ENCODE measurements around the gene ESPN. TPM values are rescaled to one million over a fixed set of nuclear protein-coding genes. Genes with fewer than 3 reads are reported as not detected.

Gene ESPN, protein sequence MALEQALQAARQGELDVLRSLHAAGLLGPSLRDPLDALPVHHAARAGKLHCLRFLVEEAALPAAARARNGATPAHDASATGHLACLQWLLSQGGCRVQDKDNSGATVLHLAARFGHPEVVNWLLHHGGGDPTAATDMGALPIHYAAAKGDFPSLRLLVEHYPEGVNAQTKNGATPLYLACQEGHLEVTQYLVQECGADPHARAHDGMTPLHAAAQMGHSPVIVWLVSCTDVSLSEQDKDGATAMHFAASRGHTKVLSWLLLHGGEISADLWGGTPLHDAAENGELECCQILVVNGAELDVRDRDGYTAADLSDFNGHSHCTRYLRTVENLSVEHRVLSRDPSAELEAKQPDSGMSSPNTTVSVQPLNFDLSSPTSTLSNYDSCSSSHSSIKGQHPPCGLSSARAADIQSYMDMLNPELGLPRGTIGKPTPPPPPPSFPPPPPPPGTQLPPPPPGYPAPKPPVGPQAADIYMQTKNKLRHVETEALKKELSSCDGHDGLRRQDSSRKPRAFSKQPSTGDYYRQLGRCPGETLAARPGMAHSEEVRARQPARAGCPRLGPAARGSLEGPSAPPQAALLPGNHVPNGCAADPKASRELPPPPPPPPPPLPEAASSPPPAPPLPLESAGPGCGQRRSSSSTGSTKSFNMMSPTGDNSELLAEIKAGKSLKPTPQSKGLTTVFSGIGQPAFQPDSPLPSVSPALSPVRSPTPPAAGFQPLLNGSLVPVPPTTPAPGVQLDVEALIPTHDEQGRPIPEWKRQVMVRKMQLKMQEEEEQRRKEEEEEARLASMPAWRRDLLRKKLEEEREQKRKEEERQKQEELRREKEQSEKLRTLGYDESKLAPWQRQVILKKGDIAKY
- 0.59 and 1.2 TPM in 2 replicates for total RNA-seq (2013; cell fraction: nucleolus; rRNA removed)
- total RNA-seq (2014; rRNA removed) = 0.44 TPM in 1 of 2 replicates, not detected in the other
- total RNA-seq (2014; rRNA removed; fragmentation: Illumina TruSeq; extraction: Trizol) = not detected in 2 replicates
- total RNA-seq (2021) = 0.59 and 0.90 TPM in 2 replicates
- polyA plus RNA-seq (2011; ENCODE audit: low read depth) = not detected
- 0.19 and 0.71 TPM in 2 replicates for polyA plus RNA-seq (2011; rRNA removed)
- polyA plus RNA-seq (2011; cell fraction: cytosol; rRNA removed) = 0.43 and 0.60 TPM in 2 replicates
- 9.4 and 9.6 TPM in 2 replicates for polyA plus RNA-seq (2011; cell fraction: nucleus; rRNA removed)
- 0.51 and 0.54 TPM in 2 replicates for polyA plus RNA-seq (2012)
- polyA plus RNA-seq (2014; fragmentation: Illumina TruSeq; extraction: Trizol) = not detected in 2 replicates
- polyA plus RNA-seq (2014; fragmentation: Nextera tagmentation; extraction: Ambion mirVana) = not detected
- 0.18 and 0.28 TPM in 2 replicates for polyA plus RNA-seq (2014; rRNA removed)
- not detected for polyA plus RNA-seq (2016; fragmentation: Nextera tagmentation; extraction: Ambion mirVana)
- polyA minus RNA-seq (2011; rRNA and poly(A)+ RNA removed) = 1.8 TPM in 1 of 2 replicates, not detected in the other
- polyA minus RNA-seq (2011; cell fraction: cytosol; rRNA and poly(A)+ RNA removed) = 0.53 TPM in 1 of 2 replicates, not detected in the other
- polyA minus RNA-seq (2011; cell fraction: nucleus; rRNA and poly(A)+ RNA removed) = 1.6 and 2.2 TPM in 2 replicates
- Bru-seq, nascent RNA = percentile 27 among the genes with signal in this experiment
- BruChase-seq, experiment 1, labeled RNA remaining after a 6-hour chase = percentile 27 among the genes with signal in this experiment
- BruChase-seq, experiment 2, labeled RNA remaining after a 2-hour chase = percentile 27 among the genes with signal in this experiment
- long read RNA-seq, experiment 1 = 0 reads
- long read RNA-seq, experiment 2 = 0 reads

DNA sequence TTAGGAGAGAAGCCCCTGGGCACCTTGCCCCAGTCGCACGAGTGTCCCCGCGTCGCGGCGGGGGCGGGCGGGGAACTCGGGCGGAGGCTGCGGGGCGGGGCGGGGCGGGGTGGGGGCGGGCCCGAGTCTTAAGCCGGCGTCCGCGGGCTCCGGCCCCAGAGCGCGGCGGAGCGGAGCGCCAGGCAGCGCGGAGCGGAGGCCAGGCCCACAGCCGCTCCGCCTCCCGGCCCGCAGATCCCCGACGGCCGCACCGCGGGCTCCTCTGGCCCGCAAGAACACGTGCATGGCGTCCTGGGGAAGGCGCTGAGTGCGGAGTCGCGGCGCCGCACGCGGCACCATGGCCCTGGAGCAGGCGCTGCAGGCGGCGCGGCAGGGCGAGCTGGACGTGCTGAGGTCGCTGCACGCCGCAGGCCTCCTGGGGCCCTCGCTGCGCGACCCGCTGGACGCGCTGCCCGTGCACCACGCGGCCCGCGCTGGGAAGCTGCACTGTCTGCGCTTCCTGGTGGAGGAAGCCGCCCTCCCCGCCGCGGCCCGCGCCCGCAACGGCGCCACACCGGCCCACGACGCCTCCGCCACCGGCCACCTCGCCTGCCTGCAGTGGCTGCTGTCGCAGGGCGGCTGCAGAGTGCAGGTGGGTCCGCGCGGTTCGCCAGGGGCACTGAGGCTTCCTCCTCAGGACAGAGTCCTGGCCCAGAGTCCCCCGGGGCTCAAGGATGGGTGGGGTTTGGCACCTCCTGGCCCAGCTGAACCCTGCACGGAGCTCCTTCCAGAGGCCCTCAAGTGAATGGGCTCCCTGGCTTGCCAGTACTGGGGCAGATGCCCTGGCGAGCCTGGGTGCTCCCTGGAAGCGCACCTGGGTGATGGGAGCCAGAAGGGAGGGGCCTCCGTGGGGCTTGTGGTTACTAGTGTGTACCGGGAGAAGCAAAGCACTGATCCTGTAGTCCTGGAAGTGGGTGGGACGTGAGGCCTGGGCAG lies at the start of gene ESPN:
Gene ESPN (plus strand): TSS at position 158 of the 975 bp plus-strand sequence. CDS start 180 bp downstream, at position 338.
- peaks cover 15 to 18% of the 10 kb centered on the region in 2 experiments; a peak in 3 of 4 replicates for H3K27me3 ChIP-seq (replicated peaks in 1 of 2; ENCODE audit: control insufficient read depth in 2 of 2, insufficient read depth in 2 of 2, low read length in 1 of 2)
- H3K4me1 ChIP-seq (ENCODE audit: control insufficient read depth, insufficient read depth, low read length) = peaks cover 10% of the 10 kb centered on the region
- peak within 1 kb of the TSS; percentile 38; the same call in 1 of the 2 replicates for H3K4me2 ChIP-seq (ENCODE audit: control insufficient read depth, insufficient read depth)
- H3K79me2 ChIP-seq (ENCODE audit: control insufficient read depth, insufficient read depth, low read length) = no peaks in the 10 kb centered on the region
- H3K9ac ChIP-seq (ENCODE audit: control insufficient read depth, insufficient read depth, low read length) = no peak within 1 kb of the TSS
- no peak within 1 kb of the TSS for H3K4me3 ChIP-seq
- H4K20me1 ChIP-seq (ENCODE audit: control insufficient read depth, insufficient read depth) = no peaks in the 10 kb centered on the region; the same call in 1 of the 2 replicates
- RAD21 ChIA-PET (ENCODE audit: unreplicated experiment) = interaction anchor here (0.7 kb wide), 1 partner anchor 65 kb away, joined by 3 read pairs; no protein-coding TSS in a partner anchor
- intact Hi-C loops (cut with micrococcal nuclease; ENCODE audit: unreplicated experiment) = no loop called here
- CTCF ChIA-PET = interaction anchor here (1.3 to 10.9 kb wide), 2 partner anchors 16 to 56 kb away, joined by 3 to 137 read pairs; no protein-coding TSS in a partner anchor
- WGBS (ENCODE audit: insufficient coverage, insufficient replicate concordance, low lambda C conversion rate, missing lambda C conversion rate) = 14% methylated on average over 72 of the region's 99 CpGs
- DNase-seq (ENCODE audit: low read depth, low spot score) (no peak), FAIRE-seq (no peak), ATAC-seq (peak; percentile 59)
- H2AFZ ChIP-seq (ENCODE audit: control insufficient read depth, low read depth, low read length) = no peak within 1 kb of the TSS; the same call in 1 of the 2 replicates
- POLR2A ChIA-PET = no interaction called here
- no peaks in the 10 kb centered on the region for H3K9me3 ChIP-seq (replicated peaks; ENCODE audit: control insufficient read depth, insufficient read depth, low read length)
- in situ Hi-C loops (cut with MboI) = no loop called here
- no TSS peak for BruUV-seq (replicated peaks)
- no peaks in the 10 kb centered on the region for H3K36me3 ChIP-seq (ENCODE audit: control insufficient read depth in 2 of 2, insufficient read depth in 2 of 2, low read length in 1 of 2)
- no peak within 1 kb of the TSS for H3K27ac ChIP-seq (ENCODE audit: control insufficient read depth, insufficient read depth)
- SMC1A ChIA-PET (ENCODE audit: uncharacterized antibody, unreplicated experiment) = no interaction called here
- TF ChIP-seq GATAD2B (conservative IDR thresholded peaks at IDR 0.05; ENCODE audit: low read depth) = peak; percentile 59
- TF ChIP-seq CBX5 (IDR thresholded peaks at IDR 0.05; ENCODE audit: low read depth) = no peak
- peak; percentile 30; the same call in 1 of the 2 replicates for TF ChIP-seq NR2F1 (conservative IDR thresholded peaks at IDR 0.05)
- TF ChIP-seq, protein P1, sequence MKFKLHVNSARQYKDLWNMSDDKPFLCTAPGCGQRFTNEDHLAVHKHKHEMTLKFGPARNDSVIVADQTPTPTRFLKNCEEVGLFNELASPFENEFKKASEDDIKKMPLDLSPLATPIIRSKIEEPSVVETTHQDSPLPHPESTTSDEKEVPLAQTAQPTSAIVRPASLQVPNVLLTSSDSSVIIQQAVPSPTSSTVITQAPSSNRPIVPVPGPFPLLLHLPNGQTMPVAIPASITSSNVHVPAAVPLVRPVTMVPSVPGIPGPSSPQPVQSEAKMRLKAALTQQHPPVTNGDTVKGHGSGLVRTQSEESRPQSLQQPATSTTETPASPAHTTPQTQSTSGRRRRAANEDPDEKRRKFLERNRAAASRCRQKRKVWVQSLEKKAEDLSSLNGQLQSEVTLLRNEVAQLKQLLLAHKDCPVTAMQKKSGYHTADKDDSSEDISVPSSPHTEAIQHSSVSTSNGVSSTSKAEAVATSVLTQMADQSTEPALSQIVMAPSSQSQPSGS (IDR thresholded peaks at IDR 0.05; ENCODE audit: low read length) = no peak
- peak; percentile 40; the same call in 1 of the 2 replicates for TF ChIP-seq SMARCA5 (IDR thresholded peaks at IDR 0.05)
- peak; percentile 89 for TF ChIP-seq IKZF1 (conservative IDR thresholded peaks at IDR 0.05)
- TF ChIP-seq DPF2 (IDR thresholded peaks at IDR 0.05) = peak; percentile 59; the same call in 1 of the 2 replicates
- TF ChIP-seq BHLHE40 (IDR thresholded peaks at IDR 0.05; ENCODE audit: borderline replicate concordance in 1 of 2, low read depth in 2 of 2, low read length in 1 of 2) = peak in 1 of 2 experiments; percentile 77; a peak in 2 of 4 replicates
- TF ChIP-seq, protein P2, sequence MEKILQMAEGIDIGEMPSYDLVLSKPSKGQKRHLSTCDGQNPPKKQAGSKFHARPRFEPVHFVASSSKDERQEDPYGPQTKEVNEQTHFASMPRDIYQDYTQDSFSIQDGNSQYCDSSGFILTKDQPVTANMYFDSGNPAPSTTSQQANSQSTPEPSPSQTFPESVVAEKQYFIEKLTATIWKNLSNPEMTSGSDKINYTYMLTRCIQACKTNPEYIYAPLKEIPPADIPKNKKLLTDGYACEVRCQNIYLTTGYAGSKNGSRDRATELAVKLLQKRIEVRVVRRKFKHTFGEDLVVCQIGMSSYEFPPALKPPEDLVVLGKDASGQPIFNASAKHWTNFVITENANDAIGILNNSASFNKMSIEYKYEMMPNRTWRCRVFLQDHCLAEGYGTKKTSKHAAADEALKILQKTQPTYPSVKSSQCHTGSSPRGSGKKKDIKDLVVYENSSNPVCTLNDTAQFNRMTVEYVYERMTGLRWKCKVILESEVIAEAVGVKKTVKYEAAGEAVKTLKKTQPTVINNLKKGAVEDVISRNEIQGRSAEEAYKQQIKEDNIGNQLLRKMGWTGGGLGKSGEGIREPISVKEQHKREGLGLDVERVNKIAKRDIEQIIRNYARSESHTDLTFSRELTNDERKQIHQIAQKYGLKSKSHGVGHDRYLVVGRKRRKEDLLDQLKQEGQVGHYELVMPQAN (conservative IDR thresholded peaks at IDR 0.05) = no peak

All from GM12878 (cell line).